IPS-20b (cell line): Measurements from ENCODE around the gene MRFAP1L1.

Source experiments
- H3K27ac ChIP-seq: one replicate; pipeline ENCODE4 v1.5.1; 2013; ENCODE audit warnings: low read length
- H3K27me3 ChIP-seq: 2 replicates; pipeline ENCODE4 v1.6.1; 2013; ENCODE audit warnings: mild to moderate bottlenecking, low read length, inconsistent platforms; ENCODE audit not compliant: insufficient read depth
- H3K36me3 ChIP-seq: 2 replicates; pipeline ENCODE4 v1.6.1; 2013; ENCODE audit warnings: low read depth, mild to moderate bottlenecking, inconsistent platforms, low read length, moderate library complexity; ENCODE audit not compliant: insufficient read depth
- H3K4me1 ChIP-seq: 2 replicates; pipeline ENCODE4 v1.6.1; 2013; ENCODE audit warnings: mild to moderate bottlenecking, control low read depth, inconsistent platforms, low read length, moderate library complexity; ENCODE audit not compliant: insufficient read depth
- H3K4me3 ChIP-seq: 2 replicates; pipeline ENCODE4 v1.5.1; 2013; ENCODE audit warnings: mild to moderate bottlenecking, low read length, inconsistent platforms
- H3K9ac ChIP-seq: 2 replicates; pipeline ENCODE4 v1.6.1; 2013; ENCODE audit warnings: low read depth, mild to moderate bottlenecking, inconsistent platforms, low read length, moderate library complexity
- H3K9me3 ChIP-seq: 2 replicates; pipeline ENCODE4 v1.6.1; 2013; ENCODE audit warnings: mild to moderate bottlenecking, low read depth, low read length, inconsistent platforms; ENCODE audit not compliant: insufficient read depth

Gene MRFAP1L1

DNA sequence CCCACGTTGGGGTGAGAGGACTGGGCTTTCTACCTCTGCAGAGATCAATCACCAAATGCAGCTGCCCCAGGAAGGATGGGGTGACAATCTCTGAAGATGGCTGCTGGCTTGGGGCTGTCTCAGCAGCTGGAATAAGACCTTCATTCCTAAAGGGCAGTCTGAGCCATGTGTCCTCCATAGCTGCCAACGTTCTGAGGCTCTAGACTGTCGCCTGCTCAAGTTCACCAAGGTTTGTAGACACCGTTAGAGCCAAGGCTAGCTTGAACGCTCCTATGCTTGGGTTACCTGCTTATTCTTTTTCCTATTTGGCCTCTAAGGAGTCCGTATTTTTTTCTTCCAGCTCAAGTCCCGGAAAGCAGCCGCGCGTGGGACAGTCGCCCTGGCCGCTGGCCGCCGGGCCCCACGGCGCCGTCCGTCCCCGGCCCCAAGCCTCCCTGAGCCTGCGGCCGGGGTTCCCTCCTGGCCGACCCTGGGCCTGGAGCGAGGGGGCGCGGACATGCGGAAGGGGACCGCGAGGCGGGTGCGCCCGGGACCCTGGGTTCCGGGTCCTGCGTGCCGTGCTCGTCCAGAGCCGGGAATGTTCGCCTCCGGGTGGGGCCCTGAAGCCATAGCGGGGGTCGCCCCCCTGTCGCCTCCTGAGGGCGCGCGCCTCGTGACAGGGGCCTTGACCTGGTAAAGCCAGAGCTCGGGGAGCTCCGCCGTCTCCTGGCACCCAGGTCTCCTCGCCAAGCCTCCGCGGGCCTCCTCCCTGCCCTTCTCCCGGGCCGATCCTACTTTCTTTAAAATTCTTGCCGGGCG is 45.9 kb downstream of the MRFAP1L1 start:
- no peak overlapping the region; the same call in 1 of the 2 replicates for H3K4me3 ChIP-seq
- no peaks in the 10 kb centered on the region for H3K9me3 ChIP-seq
- no peak overlapping the region for H3K9ac ChIP-seq
- peaks cover 54% of the 10 kb centered on the region for H3K27me3 ChIP-seq
- H3K27ac ChIP-seq, result no peak overlapping the region
- no peaks in the 10 kb centered on the region for H3K36me3 ChIP-seq
- H3K4me1 ChIP-seq, result no peaks in the 10 kb centered on the region

- H3K27me3 ChIP-seq, result peaks cover 64% of the 10 kb centered on the region
Observed at GRCh38 chr4:6662591-6662990, 47.1 kb downstream of the MRFAP1L1 start.

GRCh38 chr4:6660430-6660829 is 49.2 kb downstream of the MRFAP1L1 start:
- H3K27me3 ChIP-seq, result peaks cover 64% of the 10 kb centered on the region
- H3K36me3 ChIP-seq, result no peaks in the 10 kb centered on the region
- H3K27ac ChIP-seq, result no peak overlapping the region
- no peak overlapping the region for H3K9ac ChIP-seq
- H3K4me3 ChIP-seq, result no peak overlapping the region
- H3K4me1 ChIP-seq, result no peaks in the 10 kb centered on the region; the same call in 1 of the 2 replicates
- H3K9me3 ChIP-seq, result no peaks in the 10 kb centered on the region

More at GRCh38 chr4:6662591-6662990, 47.1 kb downstream of the MRFAP1L1 start:
- Histone ChIP-seq H3K27ac (no peak overlapping the region), H3K9ac (no peak overlapping the region), H3K36me3 (no peaks in the 10 kb centered on the region), H3K4me3 (no peak overlapping the region), H3K9me3 (no peaks in the 10 kb centered on the region), H3K4me1 (no peaks in the 10 kb centered on the region; the same call in 1 of the 2 replicates)

GRCh38 chr4:6659897-6660296 is 49.8 kb downstream of the MRFAP1L1 start:
- H3K27me3 ChIP-seq, result peaks cover 64% of the 10 kb centered on the region
- no peaks in the 10 kb centered on the region; the same call in 1 of the 2 replicates for H3K4me1 ChIP-seq
- no peak overlapping the region for H3K9ac ChIP-seq
- no peaks in the 10 kb centered on the region for H3K9me3 ChIP-seq
- no peaks in the 10 kb centered on the region for H3K36me3 ChIP-seq
- H3K27ac ChIP-seq, result no peak overlapping the region
- H3K4me3 ChIP-seq, result no peak overlapping the region

GRCh38 chr4:6658597-6659075 is 51.0 kb downstream of the MRFAP1L1 start:
- peak overlapping the region; percentile 54; the same call in 1 of the 2 replicates for H3K4me3 ChIP-seq

DNA sequence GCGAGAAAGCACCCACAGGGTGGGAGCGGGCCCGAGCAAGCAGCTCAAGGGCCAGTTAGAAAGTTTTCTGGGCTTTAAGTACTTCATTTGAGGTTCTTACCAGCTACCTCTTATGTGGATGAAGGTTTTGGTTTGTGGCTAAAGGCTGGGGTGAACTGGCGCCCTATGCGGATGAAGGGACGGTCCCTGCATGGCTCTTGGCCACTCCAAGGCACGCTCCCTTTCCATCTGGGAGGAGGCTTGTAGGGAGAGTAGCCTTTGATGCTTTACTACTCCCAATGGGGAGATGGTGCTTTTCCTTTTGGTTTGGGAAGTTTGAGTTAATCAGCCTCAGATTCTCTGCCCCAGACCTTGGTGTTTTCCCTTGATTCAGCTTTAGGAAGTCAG is 51.5 kb downstream of the MRFAP1L1 start:
- Histone ChIP-seq H3K4me1 (no peaks in the 10 kb centered on the region; the same call in 1 of the 2 replicates), H3K36me3 (no peaks in the 10 kb centered on the region), H3K4me3 (peak overlapping the region; percentile 54; the same call in 1 of the 2 replicates), H3K9ac (no peak overlapping the region; the same call in 1 of the 2 replicates), H3K27ac (no peak overlapping the region), H3K27me3 (peaks cover 53% of the 10 kb centered on the region), H3K9me3 (no peaks in the 10 kb centered on the region)

More at GRCh38 chr4:6658597-6659075, 51.0 kb downstream of the MRFAP1L1 start:
- H3K27me3 ChIP-seq, result peaks cover 57% of the 10 kb centered on the region
- H3K4me1 ChIP-seq, result no peaks in the 10 kb centered on the region; the same call in 1 of the 2 replicates
- no peak overlapping the region for H3K9ac ChIP-seq
- no peak overlapping the region for H3K27ac ChIP-seq
- no peaks in the 10 kb centered on the region for H3K36me3 ChIP-seq
- H3K9me3 ChIP-seq, result no peaks in the 10 kb centered on the region
